ENCODE results near the gene CATSPERZ. TPM values are rescaled to one million over a fixed set of nuclear protein-coding genes. Genes with fewer than 3 reads are reported as not detected.

The CATSPERZ gene
- polyA plus RNA-seq, 1 donor from 2014 or later, result not detected

DNA sequence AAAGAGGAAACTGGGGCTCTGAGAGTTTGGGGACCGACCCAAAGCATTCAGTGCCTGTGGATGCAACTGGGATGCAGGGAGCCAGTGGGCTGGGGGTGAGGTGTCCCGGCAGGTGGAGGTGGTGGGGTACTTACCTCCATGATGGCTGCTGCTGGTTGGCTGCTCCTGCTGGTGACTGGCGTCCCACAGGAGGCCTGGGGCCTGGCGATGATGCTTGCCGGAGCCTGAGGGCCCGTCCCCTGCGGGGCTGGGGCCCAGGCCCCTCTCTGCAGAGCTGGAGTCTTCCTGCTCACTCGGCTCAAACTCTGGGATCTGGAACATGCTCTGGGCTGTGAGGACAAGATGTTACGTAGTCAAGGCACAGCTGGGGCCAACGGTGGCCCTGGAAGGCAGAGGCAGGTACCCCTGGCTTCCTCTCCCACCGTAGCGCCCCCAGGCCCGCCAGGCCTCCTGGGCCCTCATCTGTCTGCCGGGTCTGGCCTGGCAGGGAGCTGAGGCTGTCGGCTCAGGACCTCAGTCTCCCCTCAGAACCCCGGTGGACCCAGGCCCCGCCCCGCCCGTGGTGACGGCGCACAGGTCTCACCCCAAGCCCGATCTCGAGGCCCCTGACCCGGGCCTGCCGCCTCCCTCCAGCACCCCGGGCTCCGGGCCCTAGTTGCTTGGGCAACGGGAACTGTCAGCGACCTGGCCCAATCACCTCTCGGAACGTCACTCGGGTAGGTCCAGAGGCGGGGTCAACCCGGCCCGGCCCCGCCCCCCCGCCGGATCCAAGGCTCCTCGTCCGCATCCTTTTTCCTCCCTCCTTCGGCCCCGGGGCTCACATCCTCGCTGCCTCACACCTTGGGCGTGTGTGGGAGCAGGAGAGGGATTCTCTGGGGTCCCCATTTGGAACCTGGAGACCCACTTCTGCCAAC is 15.9 kb upstream of the CATSPERZ start, which contains the start of gene BAD:
BAD (minus strand) TSS at position 618 of the 914 bp plus-strand sequence; CDS start at position 321, 297 bp downstream.
- H3K36me3 ChIP-seq (ENCODE audit: insufficient read depth, low read length), result no peaks in the 10 kb centered on the region
- peak within 1 kb of the TSS; percentile 92 for H3K27ac ChIP-seq (ENCODE audit: low read length)
- H3K9ac ChIP-seq (ENCODE audit: low read length), result peak within 1 kb of the TSS; percentile 93
- peak; percentile 83 for TF ChIP-seq TAF1 (IDR thresholded peaks at IDR 0.05; ENCODE audit: low read depth)
- no peak for TF ChIP-seq RAD21 (conservative IDR thresholded peaks at IDR 0.05)
- TF ChIP-seq, protein P1, sequence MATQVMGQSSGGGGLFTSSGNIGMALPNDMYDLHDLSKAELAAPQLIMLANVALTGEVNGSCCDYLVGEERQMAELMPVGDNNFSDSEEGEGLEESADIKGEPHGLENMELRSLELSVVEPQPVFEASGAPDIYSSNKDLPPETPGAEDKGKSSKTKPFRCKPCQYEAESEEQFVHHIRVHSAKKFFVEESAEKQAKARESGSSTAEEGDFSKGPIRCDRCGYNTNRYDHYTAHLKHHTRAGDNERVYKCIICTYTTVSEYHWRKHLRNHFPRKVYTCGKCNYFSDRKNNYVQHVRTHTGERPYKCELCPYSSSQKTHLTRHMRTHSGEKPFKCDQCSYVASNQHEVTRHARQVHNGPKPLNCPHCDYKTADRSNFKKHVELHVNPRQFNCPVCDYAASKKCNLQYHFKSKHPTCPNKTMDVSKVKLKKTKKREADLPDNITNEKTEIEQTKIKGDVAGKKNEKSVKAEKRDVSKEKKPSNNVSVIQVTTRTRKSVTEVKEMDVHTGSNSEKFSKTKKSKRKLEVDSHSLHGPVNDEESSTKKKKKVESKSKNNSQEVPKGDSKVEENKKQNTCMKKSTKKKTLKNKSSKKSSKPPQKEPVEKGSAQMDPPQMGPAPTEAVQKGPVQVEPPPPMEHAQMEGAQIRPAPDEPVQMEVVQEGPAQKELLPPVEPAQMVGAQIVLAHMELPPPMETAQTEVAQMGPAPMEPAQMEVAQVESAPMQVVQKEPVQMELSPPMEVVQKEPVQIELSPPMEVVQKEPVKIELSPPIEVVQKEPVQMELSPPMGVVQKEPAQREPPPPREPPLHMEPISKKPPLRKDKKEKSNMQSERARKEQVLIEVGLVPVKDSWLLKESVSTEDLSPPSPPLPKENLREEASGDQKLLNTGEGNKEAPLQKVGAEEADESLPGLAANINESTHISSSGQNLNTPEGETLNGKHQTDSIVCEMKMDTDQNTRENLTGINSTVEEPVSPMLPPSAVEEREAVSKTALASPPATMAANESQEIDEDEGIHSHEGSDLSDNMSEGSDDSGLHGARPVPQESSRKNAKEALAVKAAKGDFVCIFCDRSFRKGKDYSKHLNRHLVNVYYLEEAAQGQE (IDR thresholded peaks at IDR 0.05; ENCODE audit: borderline replicate concordance), result peak; percentile 85
- no peak for TF ChIP-seq SMC3 (conservative IDR thresholded peaks at IDR 0.05; ENCODE audit: poor library complexity)
- TF ChIP-seq EZH2 (IDR thresholded peaks at IDR 0.05; ENCODE audit: borderline replicate concordance, insufficient read depth, low read length, poor library complexity, severe bottlenecking), result no peak
- TF ChIP-seq MXI1 (conservative IDR thresholded peaks at IDR 0.05; ENCODE audit: poor library complexity, severe bottlenecking), result peak; percentile 55
- TF ChIP-seq, protein P2, sequence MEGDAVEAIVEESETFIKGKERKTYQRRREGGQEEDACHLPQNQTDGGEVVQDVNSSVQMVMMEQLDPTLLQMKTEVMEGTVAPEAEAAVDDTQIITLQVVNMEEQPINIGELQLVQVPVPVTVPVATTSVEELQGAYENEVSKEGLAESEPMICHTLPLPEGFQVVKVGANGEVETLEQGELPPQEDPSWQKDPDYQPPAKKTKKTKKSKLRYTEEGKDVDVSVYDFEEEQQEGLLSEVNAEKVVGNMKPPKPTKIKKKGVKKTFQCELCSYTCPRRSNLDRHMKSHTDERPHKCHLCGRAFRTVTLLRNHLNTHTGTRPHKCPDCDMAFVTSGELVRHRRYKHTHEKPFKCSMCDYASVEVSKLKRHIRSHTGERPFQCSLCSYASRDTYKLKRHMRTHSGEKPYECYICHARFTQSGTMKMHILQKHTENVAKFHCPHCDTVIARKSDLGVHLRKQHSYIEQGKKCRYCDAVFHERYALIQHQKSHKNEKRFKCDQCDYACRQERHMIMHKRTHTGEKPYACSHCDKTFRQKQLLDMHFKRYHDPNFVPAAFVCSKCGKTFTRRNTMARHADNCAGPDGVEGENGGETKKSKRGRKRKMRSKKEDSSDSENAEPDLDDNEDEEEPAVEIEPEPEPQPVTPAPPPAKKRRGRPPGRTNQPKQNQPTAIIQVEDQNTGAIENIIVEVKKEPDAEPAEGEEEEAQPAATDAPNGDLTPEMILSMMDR (IDR thresholded peaks at IDR 0.05; ENCODE audit: poor library complexity, severe bottlenecking), result no peak
- TF ChIP-seq POLR2AphosphoS5 (IDR thresholded peaks at IDR 0.05), result peak; percentile 64
- H3F3A ChIP-seq (ENCODE audit: insufficient read depth, low read length, poor library complexity, severe bottlenecking), result no peaks in the 10 kb centered on the region
- peak within 1 kb of the TSS; percentile 97 for H3K4me2 ChIP-seq (ENCODE audit: low read length)
- peaks cover 11% of the 10 kb centered on the region for H3K79me2 ChIP-seq (replicated peaks; ENCODE audit: insufficient read depth, low read length)
- H3K4me3 ChIP-seq (ENCODE audit: low read length), result peak within 1 kb of the TSS; percentile 90
- H3K9me3 ChIP-seq (ENCODE audit: low read length), result no peaks in the 10 kb centered on the region
- H4K20me1 ChIP-seq (ENCODE audit: insufficient read depth), result no peaks in the 10 kb centered on the region
- H3K27me3 ChIP-seq (ENCODE audit: insufficient read depth, low read depth, low read length), result peaks cover 2% of the 10 kb centered on the region
- peak within 1 kb of the TSS; percentile 65 for H2AFZ ChIP-seq (ENCODE audit: low read depth, low read length)
- no peaks in the 10 kb centered on the region for H3K9me2 ChIP-seq (ENCODE audit: insufficient read depth, low read length)

DNA sequence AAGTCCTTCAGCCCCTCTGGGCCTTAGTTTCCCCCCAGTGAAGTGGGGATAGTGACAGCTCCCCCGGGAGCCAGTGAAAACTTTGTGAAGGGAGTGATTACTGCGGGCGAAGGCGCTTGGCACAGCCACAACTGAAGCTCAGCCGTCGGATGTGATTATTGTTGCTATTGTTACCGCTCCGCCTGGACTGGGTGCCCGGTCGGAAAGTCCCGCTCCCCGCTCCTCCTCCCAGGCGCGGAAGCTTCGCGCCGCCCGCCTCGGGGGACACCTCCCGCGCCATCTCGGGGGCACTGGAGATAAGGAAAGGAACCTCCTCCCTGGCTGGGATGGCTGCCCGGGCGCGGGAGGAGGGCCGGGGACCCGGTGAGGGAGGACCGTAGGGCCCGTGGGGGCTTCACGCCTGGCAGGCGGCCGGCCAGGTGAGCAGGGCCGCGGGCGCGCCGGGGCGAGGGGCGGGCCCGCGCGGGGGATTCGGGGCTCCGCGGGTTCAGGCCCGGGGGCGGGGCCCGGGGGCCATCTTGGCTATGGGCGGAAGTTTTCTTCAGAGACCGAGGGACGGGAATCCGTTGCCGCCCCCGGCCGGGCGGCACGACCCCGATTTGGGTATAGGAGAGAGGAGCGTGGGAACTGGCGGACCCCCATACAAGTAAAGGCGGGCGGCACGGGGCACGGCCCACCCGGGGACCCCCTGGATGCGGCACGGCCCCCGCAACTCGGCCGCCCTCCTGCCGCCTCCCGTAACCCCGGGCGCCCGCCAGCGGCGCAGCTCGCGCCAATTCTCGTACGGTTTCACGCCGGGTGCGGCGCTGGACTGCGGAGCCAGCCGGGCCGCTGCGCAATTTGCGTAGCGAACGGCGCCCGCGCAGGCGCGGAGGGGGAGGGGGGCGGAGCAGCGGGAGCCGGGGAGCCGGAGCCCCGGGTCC is 14.9 kb upstream of the CATSPERZ start, which contains the start of gene GPR137:
GPR137 (plus strand) TSS at position 887 of the 923 bp plus-strand sequence. CDS start 677 bp downstream, outside the sequence.
- H3K27ac ChIP-seq (ENCODE audit: low read length), result peak within 1 kb of the TSS; percentile 92
- H3K79me2 ChIP-seq (replicated peaks; ENCODE audit: insufficient read depth, low read length), result peaks cover 11% of the 10 kb centered on the region
- H2AFZ ChIP-seq (ENCODE audit: low read depth, low read length), result peak within 1 kb of the TSS; percentile 65
- peak within 1 kb of the TSS; percentile 93 for H3K9ac ChIP-seq (ENCODE audit: low read length)
- peak within 1 kb of the TSS; percentile 81 for H3K4me2 ChIP-seq (ENCODE audit: low read length)
- peaks cover 10% of the 10 kb centered on the region for H3K27me3 ChIP-seq (ENCODE audit: insufficient read depth, low read depth, low read length)
- TF ChIP-seq, protein P1 (IDR thresholded peaks at IDR 0.05; ENCODE audit: borderline replicate concordance), result no peak
- TF ChIP-seq SMC3 (conservative IDR thresholded peaks at IDR 0.05; ENCODE audit: poor library complexity) (peak; percentile 27), TAF1 (IDR thresholded peaks at IDR 0.05; ENCODE audit: low read depth) (no peak), RAD21 (conservative IDR thresholded peaks at IDR 0.05) (no peak), MXI1 (conservative IDR thresholded peaks at IDR 0.05; ENCODE audit: poor library complexity, severe bottlenecking) (peak; percentile 25), POLR2AphosphoS5 (IDR thresholded peaks at IDR 0.05) (peak; percentile 48), EP300 (conservative IDR thresholded peaks at IDR 0.05; ENCODE audit: poor library complexity, severe bottlenecking) (no peak), EZH2 (IDR thresholded peaks at IDR 0.05; ENCODE audit: borderline replicate concordance, insufficient read depth, low read length, poor library complexity, severe bottlenecking) (no peak)
- TF ChIP-seq, protein P2 (IDR thresholded peaks at IDR 0.05; ENCODE audit: poor library complexity, severe bottlenecking), result no peak
- H3K9me2 ChIP-seq (ENCODE audit: insufficient read depth, low read length), result no peaks in the 10 kb centered on the region
- H3K9me3 ChIP-seq (ENCODE audit: low read length), result no peaks in the 10 kb centered on the region
- no peaks in the 10 kb centered on the region for H4K20me1 ChIP-seq (ENCODE audit: insufficient read depth)
- H3K4me3 ChIP-seq (ENCODE audit: low read length), result peak within 1 kb of the TSS; percentile 90
- no peaks in the 10 kb centered on the region for H3K36me3 ChIP-seq (ENCODE audit: insufficient read depth, low read length)
- no peaks in the 10 kb centered on the region for H3F3A ChIP-seq (ENCODE audit: insufficient read depth, low read length, poor library complexity, severe bottlenecking)

All from neural cell (in vitro differentiated cells).